HuH-7.5 (cell line): ENCODE measurements around the gene SLC35E3.

Experiments used
- DNase-seq: peaks from one replicate; pipeline ENCODE4 v3.0.0; 2011; ENCODE audit warnings: low spot score

The SLC35E3 gene

GRCh38 chr12:68745904-68746571 lies at the start of gene SLC35E3:
Gene SLC35E3, plus strand, starts transcription at chr12:68746176. Its CDS starts 202 bp downstream, at chr12:68746378.
- peak; percentile 93 for DNase-seq

DNA sequence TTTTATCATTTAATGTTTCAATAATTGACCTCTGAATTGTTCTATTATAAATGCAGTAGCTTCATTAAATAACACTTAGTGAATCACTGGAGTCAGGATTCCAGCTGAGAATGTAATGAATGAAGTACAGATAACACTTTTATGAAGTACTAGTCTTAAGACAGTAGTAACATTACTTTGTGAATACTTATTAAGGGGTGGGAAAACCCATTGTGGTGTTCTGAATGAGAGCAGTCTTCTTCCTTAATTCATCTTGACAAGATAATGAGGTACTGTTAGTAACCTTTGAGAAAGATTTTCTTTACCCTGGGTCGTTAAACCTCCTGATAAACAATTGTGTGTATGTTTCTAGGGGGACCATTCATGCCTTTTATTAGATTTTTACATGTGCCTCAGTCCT lies 46.5 kb upstream of the SLC35E3 start:
- DNase-seq = no peak

DNA sequence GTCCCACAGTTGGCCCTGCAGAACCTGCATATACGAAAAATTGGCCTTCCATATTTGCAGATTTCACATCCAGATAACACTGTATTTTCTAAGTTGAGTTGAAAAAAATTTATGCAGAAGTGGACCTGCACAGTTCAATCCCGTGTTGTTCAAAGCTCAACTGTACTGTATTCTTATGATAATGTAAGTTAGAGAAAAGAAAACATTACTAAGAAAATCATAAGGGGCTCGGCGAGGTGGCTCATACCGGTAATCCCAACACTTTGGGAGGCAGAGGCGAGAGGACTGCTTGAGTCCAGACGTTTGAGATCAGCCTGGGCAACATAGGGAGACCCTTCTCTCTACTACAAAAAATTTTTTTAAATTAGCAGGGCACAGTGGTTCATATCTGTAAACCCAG lies 18.2 kb upstream of the SLC35E3 start:
- no peak for DNase-seq

- no peak for DNase-seq
These were observed 12.3 kb upstream of the SLC35E3 start for GRCh38 chr12:68733661-68734071.

GRCh38 chr12:68739891-68740290 lies 6.1 kb upstream of the SLC35E3 start:
- DNase-seq = no peak

GRCh38 chr12:68743356-68743755 lies 2.6 kb upstream of the SLC35E3 start:
- DNase-seq = no peak

- DNase-seq = no peak
These were observed 536 bp upstream of the SLC35E3 start for GRCh38 chr12:68745376-68745903.

GRCh38 chr12:68746572-68747180 lies 700 bp downstream of the SLC35E3 start:
- DNase-seq = peak; percentile 42

DNA sequence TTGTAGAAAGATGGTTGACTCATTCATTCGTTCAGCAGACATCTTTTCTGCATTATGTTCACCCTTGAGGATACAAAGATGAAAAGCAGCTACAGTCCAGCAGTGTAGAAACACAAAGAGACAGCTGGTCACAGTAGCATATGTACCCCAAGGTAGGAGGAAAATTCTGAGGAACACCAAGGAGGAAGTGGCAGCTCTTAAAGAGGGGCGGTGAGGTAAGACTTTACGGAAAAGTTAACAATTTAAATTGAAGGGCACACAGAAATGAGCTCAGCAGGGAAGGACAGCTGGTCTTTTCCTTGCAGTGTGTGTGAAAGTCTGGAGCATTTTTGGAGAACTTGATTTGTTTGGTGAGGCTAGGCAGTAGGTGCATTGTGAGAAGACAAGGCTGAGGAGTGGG lies 3.5 kb downstream of the SLC35E3 start:
- no peak for DNase-seq

DNA sequence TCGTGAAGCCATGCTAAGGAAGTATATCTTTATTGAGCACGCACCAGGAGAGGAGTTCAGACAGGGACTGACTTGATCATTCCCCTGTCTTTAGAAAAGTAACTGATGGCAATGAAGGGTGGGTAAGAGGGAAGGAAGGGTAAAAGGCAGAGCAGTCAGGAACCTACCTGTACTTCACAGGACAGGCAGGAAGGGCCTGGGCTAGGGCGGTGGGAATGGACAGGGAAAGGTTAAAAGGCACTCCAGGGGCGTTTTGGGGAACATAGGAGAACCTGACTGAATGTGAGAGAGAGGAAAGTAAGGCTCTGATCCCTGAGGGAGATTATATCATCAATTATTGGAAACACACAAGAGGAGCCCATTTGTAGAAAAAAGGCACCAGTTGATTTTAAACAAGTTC lies 3.9 kb downstream of the SLC35E3 start:
- DNase-seq = no peak

DNA sequence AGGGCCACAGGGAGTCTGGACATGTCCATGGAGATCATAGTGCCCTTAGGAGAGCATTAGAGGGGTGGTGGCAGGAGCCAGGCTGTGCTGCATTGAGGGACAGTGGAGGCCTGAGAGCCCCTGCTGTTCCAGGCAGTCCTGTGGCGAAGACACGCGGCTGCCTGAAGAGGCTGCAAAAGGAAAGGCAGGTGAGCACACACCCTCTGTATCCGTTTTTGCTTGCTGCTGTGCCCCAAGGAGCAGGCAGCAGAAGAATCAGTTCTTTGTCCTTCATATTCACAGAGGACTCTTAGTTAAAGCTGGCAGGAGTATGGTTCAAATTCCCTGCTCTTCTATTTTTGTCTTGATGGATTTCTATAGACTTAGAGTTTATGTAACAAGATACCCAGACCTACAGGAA lies 4.5 kb downstream of the SLC35E3 start:
- no peak for DNase-seq

DNA sequence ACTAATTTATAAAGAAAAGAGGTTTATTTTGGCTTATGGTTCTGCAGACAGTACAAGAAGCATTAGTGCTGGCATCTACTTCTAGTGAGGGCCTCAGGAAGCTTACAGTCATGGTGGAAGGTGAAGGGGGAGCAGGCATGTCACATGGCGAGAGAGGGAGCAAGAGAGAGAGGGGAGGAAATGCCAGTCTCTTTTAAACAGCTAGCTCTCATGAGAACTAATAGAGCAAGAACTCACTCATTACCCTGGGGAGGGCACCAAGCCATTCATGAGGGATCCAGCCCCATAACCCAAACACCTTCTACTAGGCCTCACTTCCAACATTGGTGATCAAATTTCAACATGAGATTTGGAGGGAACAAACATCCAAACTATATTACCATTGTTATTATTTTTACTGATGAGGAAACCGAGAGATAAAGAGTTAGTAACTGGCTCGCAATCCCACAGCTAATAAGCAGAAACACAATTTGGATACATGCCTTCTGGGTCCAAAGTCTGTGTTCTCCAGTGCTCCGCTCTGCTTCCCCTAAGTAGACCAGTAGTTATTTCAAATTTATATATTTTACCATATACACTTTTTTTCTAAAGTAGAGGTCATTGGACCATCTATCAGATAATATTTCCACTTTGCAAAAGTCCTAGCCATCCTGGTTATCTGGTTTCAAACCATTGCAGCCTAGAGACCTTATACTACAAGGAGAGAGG lies 9.7 kb downstream of the SLC35E3 start:
- no peak for DNase-seq

GRCh38 chr12:68759852-68760251 lies 13.9 kb downstream of the SLC35E3 start:
- DNase-seq = no peak

GRCh38 chr12:68760806-68761441 lies 14.9 kb downstream of the SLC35E3 start:
- DNase-seq = no peak

DNA sequence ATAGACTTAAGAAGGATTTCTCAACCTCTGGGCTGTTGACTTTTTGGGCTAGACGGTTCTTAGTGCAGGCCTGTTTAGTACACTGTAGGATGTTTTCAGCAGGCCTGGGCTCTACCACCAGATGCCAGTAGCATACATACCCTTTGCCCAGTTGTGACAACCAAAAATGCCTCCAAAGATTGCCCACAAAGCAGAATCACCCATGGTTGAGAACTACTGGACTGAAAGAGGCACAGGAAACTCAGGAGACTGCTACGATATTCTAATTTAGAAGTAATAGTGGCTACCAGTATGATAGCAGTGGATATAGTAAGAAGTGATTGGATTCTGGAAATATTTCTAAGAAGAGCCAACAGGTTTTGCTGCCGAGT lies 15.5 kb downstream of the SLC35E3 start:
- no peak for DNase-seq

DNA sequence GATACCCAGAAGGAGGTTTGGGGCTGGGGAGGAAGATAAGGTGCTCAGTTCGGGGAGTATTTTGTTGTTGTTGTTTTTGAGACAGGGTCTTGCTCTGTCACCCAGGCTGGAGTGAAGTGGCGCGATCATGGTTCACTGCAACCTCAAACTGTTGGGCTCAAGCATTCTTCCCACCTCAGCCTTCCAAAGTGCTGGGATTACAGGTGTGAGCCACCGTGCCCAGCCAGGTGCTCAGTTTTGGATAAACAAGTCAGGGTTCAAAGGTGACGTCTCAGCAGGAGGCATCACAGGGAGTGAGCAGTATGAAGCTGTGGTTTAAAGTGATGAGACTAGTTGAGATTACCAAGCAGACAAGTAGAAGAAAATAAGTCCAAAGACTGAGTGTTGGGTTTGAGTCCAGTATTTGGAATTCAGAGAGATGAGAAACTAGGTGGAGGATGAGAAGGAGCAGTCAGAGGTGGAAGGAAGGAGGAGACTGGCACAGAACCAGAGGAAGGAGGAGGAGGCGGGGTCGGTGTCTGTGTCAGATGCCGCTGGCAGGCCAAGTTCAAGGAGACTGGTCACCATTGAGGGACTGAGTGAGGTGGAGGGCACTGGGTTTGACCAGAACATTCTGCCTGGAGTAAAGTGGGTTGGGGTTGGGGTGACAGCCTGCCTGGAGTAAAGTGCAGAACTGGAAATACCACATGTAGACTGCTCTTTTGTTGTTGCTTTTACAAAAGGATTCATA lies 16.1 kb downstream of the SLC35E3 start:
- no peak for DNase-seq

- DNase-seq = no peak
These were observed 16.7 kb downstream of the SLC35E3 start for GRCh38 chr12:68762691-68763090.

- no peak for DNase-seq
These were observed 19.7 kb downstream of the SLC35E3 start for GRCh38 chr12:68765696-68766095.

- DNase-seq = no peak
These were observed 20.7 kb downstream of the SLC35E3 start for GRCh38 chr12:68766646-68767045.

DNA sequence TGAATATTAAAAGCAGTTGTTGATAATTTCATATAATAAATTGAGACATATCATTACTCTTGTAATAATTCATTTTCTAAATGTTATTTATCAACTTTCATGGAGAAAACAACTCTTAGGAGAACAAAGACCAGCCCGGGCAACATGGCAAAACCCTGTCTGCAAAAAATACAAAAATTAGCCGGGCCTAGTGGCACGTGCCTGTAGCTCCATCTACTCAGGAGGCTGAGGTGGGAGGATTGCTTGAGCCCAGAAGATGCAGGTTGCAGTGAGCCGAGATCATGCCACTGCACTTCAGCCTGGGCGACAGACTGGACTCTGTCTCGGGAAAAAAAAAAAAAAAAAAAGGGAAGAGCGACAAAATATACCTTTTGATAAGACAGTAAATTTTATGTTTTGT lies 21.2 kb downstream of the SLC35E3 start:
- no peak for DNase-seq

DNA sequence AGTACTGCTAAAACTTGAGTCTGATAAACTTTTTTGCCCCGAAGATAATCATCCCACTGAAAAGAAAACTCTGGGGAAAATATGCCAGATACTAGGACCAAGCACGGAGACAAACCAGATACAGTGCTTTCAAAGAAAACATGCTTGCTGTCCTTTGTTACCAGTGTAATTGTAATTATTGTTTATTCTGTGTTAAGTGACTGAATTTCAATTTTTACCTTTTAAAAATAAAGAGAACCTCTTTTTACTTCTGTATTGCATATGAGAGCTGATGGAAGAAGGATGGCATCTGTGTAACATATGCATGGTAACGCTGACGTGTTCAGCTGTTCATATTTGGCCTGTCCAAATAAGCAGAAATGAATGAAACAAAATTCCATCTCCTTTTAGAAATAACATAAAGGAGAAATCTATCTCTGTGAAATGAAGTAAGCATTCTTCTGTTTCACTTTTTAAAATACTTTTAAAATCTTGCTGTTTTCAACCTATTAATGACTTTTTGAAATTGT lies 22.5 kb downstream of the SLC35E3 start:
- DNase-seq = no peak

DNA sequence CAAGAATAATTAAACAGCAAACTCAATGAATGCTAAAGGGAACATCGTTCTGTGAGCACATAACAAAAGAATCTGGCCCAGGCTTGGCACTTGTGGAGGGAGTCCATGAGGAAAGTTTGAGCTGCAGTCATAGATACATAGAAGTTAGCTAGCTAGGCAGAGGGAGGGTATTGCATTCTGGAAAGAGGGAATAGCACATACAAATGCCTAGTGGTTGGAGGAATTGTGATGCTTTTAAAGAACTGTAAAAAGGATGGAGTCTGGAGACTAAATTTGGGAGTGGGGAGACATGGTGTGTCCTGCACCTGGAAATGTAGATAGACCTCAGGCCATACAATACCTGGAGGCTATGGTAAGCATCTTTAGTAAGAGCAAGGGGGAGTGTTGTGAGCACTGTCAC lies 24.0 kb downstream of the SLC35E3 start:
- DNase-seq = no peak
